Natural killer cell treated with Interleukin-12 subunit alpha and Interleukin-12 subunit beta and Interleukin-15 and Interleukin-18, amount 100 ng/mL, for 72 hours (primary cell): ENCODE results near the gene ORAI2. TPM values are rescaled to one million over a fixed set of nuclear protein-coding genes. Genes with fewer than 3 reads are reported as not detected.

Experiments
- ATAC-seq, 2 donors: fragments of 150-1000 bp; cut with Tn5 transposase in 1 of 2; sonication (Bioruptor Pico), chemical (Tn5 transposase) in 1 of 2; 2 replicates each; pipeline ENCODE4 v1.10.0; 2021
- DNase-seq: peaks from one replicate; pipeline ENCODE4 v3.0.0; 2022; ENCODE audit warnings: low spot score
- H3K27ac Mint-ChIP-seq, 2 donors: 1 replicate in 1 of 2; 2 replicates in 1 of 2; pipeline ENCODE4 v1.8.0; 2022; ENCODE audit warnings: mixed read lengths in 2 of 2, mild to moderate bottlenecking in 1 of 2, moderate library complexity in 1 of 2
- H3K27me3 Mint-ChIP-seq, 2 donors: 1 replicate in 1 of 2; 2 replicates in 1 of 2; pipeline ENCODE4 v1.8.0; 2022; ENCODE audit warnings: mixed read lengths in 2 of 2
- H3K36me3 Mint-ChIP-seq: one replicate; pipeline ENCODE4 v1.8.0; 2022; ENCODE audit warnings: mixed read lengths
- H3K4me1 Mint-ChIP-seq, 2 donors: 1 replicate in 1 of 2; 2 replicates in 1 of 2; pipeline ENCODE4 v1.8.0; 2022; ENCODE audit warnings: low read depth in 2 of 2, mixed read lengths in 2 of 2, mild to moderate bottlenecking in 1 of 2
- H3K4me3 Mint-ChIP-seq: one replicate; pipeline ENCODE4 v1.8.0; 2022; ENCODE audit warnings: mixed read lengths
- H3K9me3 Mint-ChIP-seq: 2 replicates; pipeline ENCODE4 v1.8.0; 2022; ENCODE audit warnings: mixed read lengths
- total RNA-seq, 2 donors: library from RNA; stranded (reverse); gene quantifications; one replicate each; pipeline ENCODE4 v1.2.3, GENCODE V29; 2022

ORAI2 gene
- total RNA-seq, 2 donors from 2014 or later = 56.5 to 70.4 TPM

DNA sequence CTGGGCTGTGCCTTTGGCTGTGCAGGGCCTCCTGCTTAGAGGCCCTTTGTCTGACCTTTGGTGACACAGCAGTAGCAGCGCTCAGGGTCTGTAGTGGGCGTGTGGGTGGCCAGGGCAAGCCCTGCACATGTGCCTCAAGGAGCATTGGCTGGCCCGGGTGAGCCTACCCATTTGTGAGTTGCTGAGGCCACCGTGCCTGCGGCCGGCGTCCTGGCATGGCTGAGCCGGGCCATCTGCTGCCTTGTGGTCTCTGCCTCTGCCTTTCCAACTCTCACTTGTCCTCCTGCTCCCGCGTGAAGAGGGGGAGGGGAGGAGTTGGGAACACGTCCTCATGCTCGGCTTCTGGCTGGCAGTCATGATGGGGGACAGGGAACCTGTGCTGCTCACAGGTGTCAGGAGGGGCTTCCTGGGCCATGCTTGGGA, 9.2 kb upstream of the ORAI2 start:
- no peaks in the 10 kb centered on the region for H3K36me3 Mint-ChIP-seq
- DNase-seq = no peak
- ATAC-seq = no peak
- H3K27ac Mint-ChIP-seq = peak overlapping the region; percentile 100
- peak overlapping the region; percentile 98 for H3K4me3 Mint-ChIP-seq
- no peaks in the 10 kb centered on the region for H3K27me3 Mint-ChIP-seq
- H3K9me3 Mint-ChIP-seq = no peaks in the 10 kb centered on the region
- H3K4me1 Mint-ChIP-seq = peaks cover 47 to 55% of the 10 kb centered on the region in 2 donors

DNA sequence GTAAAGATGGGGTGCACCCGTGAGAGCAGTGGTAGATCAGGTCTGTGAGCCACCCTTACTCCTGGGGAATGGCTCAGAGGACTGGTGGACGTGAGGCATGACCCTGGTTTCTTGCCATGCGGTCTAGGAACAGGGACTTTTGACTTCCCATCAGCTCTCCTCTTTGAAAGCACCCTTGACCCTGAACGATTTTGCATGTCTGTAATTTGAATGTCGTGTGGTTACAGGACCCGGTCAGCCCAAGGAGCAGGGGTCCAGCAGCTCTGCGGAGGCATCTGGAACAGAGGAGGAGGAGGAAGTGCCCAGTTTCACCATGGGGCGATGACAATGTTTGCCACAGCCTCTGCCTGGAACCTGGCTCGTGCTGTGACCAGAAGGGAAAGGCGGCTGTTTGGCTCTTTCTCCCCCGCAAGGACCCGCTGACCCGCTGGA, 8.6 kb upstream of the ORAI2 start:
- DNase-seq = no peak
- no peak for ATAC-seq
- H3K4me3 Mint-ChIP-seq = peak overlapping the region; percentile 98
- peak overlapping the region; percentile 100 for H3K27ac Mint-ChIP-seq
- no peaks in the 10 kb centered on the region for H3K9me3 Mint-ChIP-seq
- no peaks in the 10 kb centered on the region for H3K36me3 Mint-ChIP-seq
- H3K27me3 Mint-ChIP-seq = no peaks in the 10 kb centered on the region
- H3K4me1 Mint-ChIP-seq = peaks cover 48 to 55% of the 10 kb centered on the region in 2 donors

- DNase-seq = peak; percentile 91
- H3K27ac Mint-ChIP-seq = peak overlapping the region; percentile 100
- no peaks in the 10 kb centered on the region for H3K9me3 Mint-ChIP-seq
These were observed 7.6 kb upstream of the ORAI2 start for GRCh38 chr7:102425639-102426267.

DNA sequence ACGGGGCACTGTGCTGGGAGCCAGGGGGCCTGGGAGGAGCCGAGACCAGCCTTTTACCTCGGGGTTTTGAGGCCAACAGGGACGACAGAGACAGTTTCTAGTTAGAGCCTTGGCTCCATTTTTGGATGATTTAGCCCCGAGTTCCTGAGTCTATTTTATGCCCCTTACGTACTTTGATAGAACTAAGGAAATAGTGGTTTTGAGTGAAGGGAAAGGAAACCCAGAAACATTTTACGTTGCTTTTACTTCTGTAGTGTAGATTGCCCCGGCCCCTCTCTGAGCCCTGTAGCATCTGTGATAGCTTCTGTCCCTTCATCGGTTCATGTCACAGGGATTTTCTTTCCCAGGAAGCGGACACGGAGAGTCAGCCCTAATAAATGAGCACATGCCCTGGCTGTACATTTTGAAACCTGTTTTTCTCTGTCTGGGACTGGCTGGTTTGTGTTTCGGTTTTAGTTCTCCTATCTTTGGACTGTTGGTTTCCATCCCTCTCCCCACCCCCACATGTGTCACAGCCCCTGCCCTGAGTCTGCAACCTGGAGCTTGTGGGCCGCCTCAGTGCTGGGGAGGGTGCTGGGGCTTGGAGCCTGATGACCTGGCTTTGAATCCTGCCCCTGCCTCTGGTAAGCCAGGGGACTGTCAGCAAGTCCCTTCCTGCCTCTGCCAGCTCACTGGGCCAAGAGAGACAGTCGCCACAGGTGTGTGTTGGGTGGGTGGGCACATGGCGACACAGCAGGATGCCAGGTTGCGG, 6.9 kb upstream of the ORAI2 start:
- Mint-ChIP-seq H3K9me3 (no peaks in the 10 kb centered on the region), H3K27me3 (no peaks in the 10 kb centered on the region), H3K36me3 (no peaks in the 10 kb centered on the region), H3K4me1 (peaks cover 45 to 52% of the 10 kb centered on the region in 2 donors), H3K27ac (peak overlapping the region; percentile 100), H3K4me3 (peak overlapping the region; percentile 98)
- peak; percentile 87 to 90 for ATAC-seq
- peak; percentile 87 for DNase-seq

More at GRCh38 chr7:102425639-102426267, 7.6 kb upstream of the ORAI2 start:
- Mint-ChIP-seq H3K4me3 (peak overlapping the region; percentile 98), H3K4me1 (peaks cover 45 to 53% of the 10 kb centered on the region in 2 donors), H3K36me3 (no peaks in the 10 kb centered on the region), H3K27me3 (no peaks in the 10 kb centered on the region)
- ATAC-seq = peak; percentile 91 to 92

GRCh38 chr7:102427019-102427405, 6.4 kb upstream of the ORAI2 start:
- DNase-seq = no peak
- no peaks in the 10 kb centered on the region for H3K36me3 Mint-ChIP-seq
- no peaks in the 10 kb centered on the region for H3K27me3 Mint-ChIP-seq
- peak overlapping the region; percentile 98 for H3K4me3 Mint-ChIP-seq
- ATAC-seq = no peak
- H3K4me1 Mint-ChIP-seq = peaks cover 50 to 58% of the 10 kb centered on the region in 2 donors
- peak overlapping the region; percentile 100 for H3K27ac Mint-ChIP-seq
- no peaks in the 10 kb centered on the region for H3K9me3 Mint-ChIP-seq

DNA sequence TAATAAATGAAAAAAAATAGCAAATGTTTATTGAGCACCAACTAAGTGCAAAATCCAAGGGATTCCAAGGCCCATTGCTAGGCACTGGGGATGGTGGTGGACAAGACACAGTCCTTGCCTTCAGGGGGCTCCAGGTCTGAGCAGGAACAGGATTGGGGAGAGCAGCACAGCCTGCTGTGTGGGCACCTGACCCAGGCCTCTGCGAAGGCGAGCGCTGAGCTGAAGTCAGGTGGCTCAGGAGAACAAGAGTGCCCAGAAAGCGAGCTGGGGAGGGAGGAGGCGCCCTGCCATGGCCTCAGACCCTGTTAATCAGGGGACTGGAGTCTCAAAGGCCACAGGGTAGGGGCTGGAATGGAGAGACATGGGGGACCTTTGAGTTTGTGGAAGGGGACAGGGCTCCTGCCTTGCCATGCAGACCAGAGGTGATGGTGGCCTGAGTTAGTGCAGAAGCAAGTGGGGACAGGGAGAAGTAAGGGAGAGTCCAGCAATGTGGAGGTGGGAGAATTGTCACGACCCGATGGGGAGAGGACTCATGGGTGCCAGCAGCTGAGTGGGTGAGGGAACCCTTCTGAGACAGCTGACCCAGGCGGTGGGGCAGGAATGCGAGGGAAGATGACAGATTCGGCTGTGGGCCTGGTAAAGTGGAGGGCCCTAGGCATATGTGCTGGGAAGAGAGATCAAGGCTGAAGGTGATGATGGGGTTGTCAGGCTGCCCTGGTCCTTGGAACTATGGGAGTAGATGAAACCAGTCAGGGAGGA, 4.1 kb upstream of the ORAI2 start:
- H3K27me3 Mint-ChIP-seq = no peaks in the 10 kb centered on the region
- H3K36me3 Mint-ChIP-seq = no peaks in the 10 kb centered on the region
- no peaks in the 10 kb centered on the region for H3K9me3 Mint-ChIP-seq
- ATAC-seq (no peak), DNase-seq (no peak)
- H3K27ac Mint-ChIP-seq = peak overlapping the region; percentile 72 to 100
- peaks cover 53 to 56% of the 10 kb centered on the region in 2 donors for H3K4me1 Mint-ChIP-seq
- peak overlapping the region; percentile 2 for H3K4me3 Mint-ChIP-seq

- no peaks in the 10 kb centered on the region for H3K36me3 Mint-ChIP-seq
- H3K27ac Mint-ChIP-seq = peak overlapping the region; percentile 72 to 100
- H3K9me3 Mint-ChIP-seq = no peaks in the 10 kb centered on the region
- H3K27me3 Mint-ChIP-seq = no peaks in the 10 kb centered on the region
- peak overlapping the region; percentile 55 for H3K4me3 Mint-ChIP-seq
- no peak for ATAC-seq
- H3K4me1 Mint-ChIP-seq = peaks cover 41 to 43% of the 10 kb centered on the region in 2 donors
- DNase-seq = no peak
These were observed 1.6 kb upstream of the ORAI2 start for GRCh38 chr7:102431617-102432298.

DNA sequence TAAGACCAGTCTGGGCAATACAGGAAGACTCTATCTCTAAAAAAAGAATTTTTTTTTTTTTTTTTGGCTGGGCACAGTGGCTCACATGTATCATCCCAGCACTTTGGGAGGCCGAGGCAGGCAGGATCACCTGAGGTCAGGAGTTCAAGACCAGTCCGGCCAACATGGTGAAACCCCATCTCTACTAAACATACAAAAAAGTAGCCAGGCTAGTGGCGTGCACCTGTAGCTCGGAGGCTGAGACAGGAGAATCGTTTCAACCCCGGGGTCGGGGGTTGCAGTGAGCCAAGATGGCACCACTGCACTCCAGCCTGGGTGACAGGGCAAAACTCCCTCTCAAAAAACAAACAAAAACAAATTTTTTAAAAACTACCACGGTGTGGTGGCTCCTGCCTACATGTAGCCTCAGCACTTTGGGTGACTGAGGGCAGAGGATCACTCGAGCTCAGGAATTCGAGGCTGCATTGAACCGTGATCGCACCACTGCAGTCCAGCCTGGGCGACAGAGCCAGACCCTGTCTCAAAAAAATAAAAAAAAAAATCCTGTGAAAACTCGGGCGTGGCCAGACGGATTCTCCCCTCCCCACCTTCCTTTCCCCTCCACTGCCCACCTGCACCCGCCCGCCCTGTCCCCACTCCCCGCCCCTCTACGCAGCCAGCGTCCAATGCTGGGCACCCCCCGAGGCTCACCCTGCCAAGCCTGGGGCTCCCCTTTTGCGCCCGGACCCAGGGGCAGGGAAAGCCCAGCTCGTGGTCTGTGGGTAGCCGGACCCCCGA, 745 bp upstream of the ORAI2 start:
- no peaks in the 10 kb centered on the region for H3K27me3 Mint-ChIP-seq
- DNase-seq (no peak), ATAC-seq (peak in 1 of 2 donors; percentile 39)
- peak overlapping the region; percentile 19 to 100 for H3K27ac Mint-ChIP-seq
- H3K9me3 Mint-ChIP-seq = no peaks in the 10 kb centered on the region
- peak overlapping the region; percentile 55 for H3K4me3 Mint-ChIP-seq
- H3K4me1 Mint-ChIP-seq = peaks cover 37 to 38% of the 10 kb centered on the region in 2 donors
- no peaks in the 10 kb centered on the region for H3K36me3 Mint-ChIP-seq

- H3K4me1 Mint-ChIP-seq = peaks cover 36 to 37% of the 10 kb centered on the region in 2 donors
- peak overlapping the region; percentile 82 for H3K4me3 Mint-ChIP-seq
- no peak for DNase-seq
- no peaks in the 10 kb centered on the region for H3K36me3 Mint-ChIP-seq
- H3K9me3 Mint-ChIP-seq = no peaks in the 10 kb centered on the region
- H3K27ac Mint-ChIP-seq = peak overlapping the region; percentile 57 to 95
- peak in 1 of 2 donors; percentile 22 for ATAC-seq
- H3K27me3 Mint-ChIP-seq = no peaks in the 10 kb centered on the region
These were observed 688 bp downstream of the ORAI2 start for GRCh38 chr7:102434039-102434486.

GRCh38 chr7:102436118-102436517, 2.7 kb downstream of the ORAI2 start:
- Mint-ChIP-seq H3K27me3 (no peaks in the 10 kb centered on the region), H3K4me3 (peak overlapping the region; percentile 82), H3K27ac (peak overlapping the region in 1 of 2 donors; percentile 41), H3K36me3 (no peaks in the 10 kb centered on the region), H3K4me1 (peaks cover 20% of the 10 kb centered on the region in 2 donors), H3K9me3 (no peaks in the 10 kb centered on the region)
- no peak for ATAC-seq
- DNase-seq = no peak

DNA sequence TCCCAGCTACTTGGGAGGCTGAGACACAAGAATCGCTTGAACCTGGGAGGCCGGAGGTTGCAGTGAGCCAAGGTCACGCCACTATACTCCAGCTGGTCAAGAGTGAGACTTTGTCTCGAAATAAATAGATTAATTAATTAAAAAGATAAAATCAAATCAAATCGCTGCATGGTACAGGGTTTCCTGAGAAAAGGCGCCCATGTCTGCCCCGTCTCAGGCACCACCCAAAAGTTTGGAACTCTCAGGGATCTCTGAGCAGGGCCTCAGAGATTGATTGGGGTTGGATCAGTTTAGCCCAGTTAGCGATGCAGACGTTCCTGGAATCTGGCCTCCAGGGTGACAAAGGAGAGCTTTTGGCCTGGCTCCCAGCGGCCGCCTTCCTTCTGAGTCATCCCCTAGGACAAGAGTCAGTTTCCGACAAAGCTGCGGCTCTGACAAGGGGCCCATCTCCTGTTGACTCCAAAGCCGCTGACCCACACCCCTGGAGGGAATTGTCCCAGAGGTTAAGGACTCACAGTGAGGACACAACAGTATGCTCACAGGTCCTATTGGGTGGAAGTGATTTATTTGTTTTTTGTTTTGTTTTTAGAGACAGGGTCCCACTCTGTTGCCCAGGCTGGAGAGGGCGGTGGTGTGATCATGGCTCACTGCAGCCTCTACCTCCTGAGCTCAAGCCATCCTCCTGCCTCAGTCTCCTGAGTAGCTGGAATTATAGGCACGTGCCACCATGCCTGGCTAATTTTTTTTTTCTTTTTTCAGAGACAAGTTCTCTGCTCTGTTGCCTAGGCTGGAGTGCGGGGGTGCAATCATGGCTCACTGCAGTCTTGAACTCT, 6.8 kb downstream of the ORAI2 start:
- Mint-ChIP-seq H3K9me3 (no peaks in the 10 kb centered on the region), H3K4me1 (peaks cover 15 to 19% of the 10 kb centered on the region in 2 donors), H3K27ac (no peak overlapping the region), H3K27me3 (no peaks in the 10 kb centered on the region), H3K4me3 (no peak overlapping the region), H3K36me3 (no peaks in the 10 kb centered on the region)
- ATAC-seq (no peak), DNase-seq (no peak)
